Liver (tissue), 3 donors: ENCODE measurements around the gene INTS4.
"Not testable (repeated sequence)": the region's sequence is repeated elsewhere in the genome, so short reads cannot be mapped to it uniquely, and the experiment has no call there.

ENCODE experiments used
- CTCF ChIP-seq: fragments of 150-350 bp; IDR thresholded peaks from 2 replicates; pipeline ENCODE4 v1.5.1; 2017; ENCODE audit warnings: improper control_type of control experiment, low read depth, low read length; ENCODE audit not compliant: missing input control
- FOXA1 ChIP-seq: IDR thresholded peaks from 2 replicates; pipeline ENCODE4 v1.6.1; 2016; ENCODE audit warnings: antibody characterized with exemption
- GABPA ChIP-seq, 2 donors: IDR thresholded peaks in 1 of 2; conservative IDR thresholded peaks in 1 of 2; 2 replicates each; pipeline ENCODE4 v1.6.1; 2016; ENCODE audit warnings: antibody characterized with exemption in 2 of 2, mild to moderate bottlenecking in 1 of 2, moderate library complexity in 1 of 2
- HNF4G ChIP-seq: IDR thresholded peaks from 2 replicates; pipeline ENCODE4 v1.6.1; 2016; ENCODE audit warnings: antibody characterized with exemption
- JUND ChIP-seq, 2 donors: IDR thresholded peaks; 2 replicates each; pipeline ENCODE4 v1.6.1; 2016; ENCODE audit warnings: antibody characterized with exemption in 2 of 2
- MAX ChIP-seq: IDR thresholded peaks from 2 replicates; pipeline ENCODE4 v1.6.1; 2016; ENCODE audit warnings: antibody characterized with exemption
- NR2F2 ChIP-seq: IDR thresholded peaks from 2 replicates; pipeline ENCODE4 v1.6.1; 2016; ENCODE audit warnings: antibody characterized with exemption
- REST ChIP-seq: IDR thresholded peaks from 2 replicates; pipeline ENCODE4 v1.6.1; 2016; ENCODE audit warnings: antibody characterized with exemption, mild to moderate bottlenecking
- SP1 ChIP-seq: IDR thresholded peaks from 2 replicates; pipeline ENCODE4 v1.6.1; 2018; ENCODE audit warnings: antibody characterized with exemption, mild to moderate bottlenecking
- TAF1 ChIP-seq: conservative IDR thresholded peaks from 2 replicates; pipeline ENCODE4 v1.6.1; 2016; ENCODE audit warnings: antibody characterized with exemption, mild to moderate bottlenecking
- YY1 ChIP-seq: IDR thresholded peaks from 2 replicates; pipeline ENCODE4 v1.6.1; 2016; ENCODE audit warnings: antibody characterized with exemption, mild to moderate bottlenecking
- ZBTB33 ChIP-seq: IDR thresholded peaks from 2 replicates; pipeline ENCODE4 v1.6.1; 2016; ENCODE audit warnings: antibody characterized with exemption
- donor health status: healthy.
- donor health status: healthy.

GRCh38 chr11:77891256-77891655 lies 103.2 kb downstream of the INTS4 start:
- TF ChIP-seq CTCF; SP1; YY1; GABPA (IDR thresholded peaks at IDR 0.05 in 1 of 2, conservative IDR thresholded peaks at IDR 0.05 in 1 of 2); JUND (IDR thresholded peaks at IDR 0.05); FOXA1; TAF1; NR2F2; ZBTB33; MAX; REST; HNF4G: not testable (repeated sequence)
